ENCODE results near the gene RNF208.

DNA sequence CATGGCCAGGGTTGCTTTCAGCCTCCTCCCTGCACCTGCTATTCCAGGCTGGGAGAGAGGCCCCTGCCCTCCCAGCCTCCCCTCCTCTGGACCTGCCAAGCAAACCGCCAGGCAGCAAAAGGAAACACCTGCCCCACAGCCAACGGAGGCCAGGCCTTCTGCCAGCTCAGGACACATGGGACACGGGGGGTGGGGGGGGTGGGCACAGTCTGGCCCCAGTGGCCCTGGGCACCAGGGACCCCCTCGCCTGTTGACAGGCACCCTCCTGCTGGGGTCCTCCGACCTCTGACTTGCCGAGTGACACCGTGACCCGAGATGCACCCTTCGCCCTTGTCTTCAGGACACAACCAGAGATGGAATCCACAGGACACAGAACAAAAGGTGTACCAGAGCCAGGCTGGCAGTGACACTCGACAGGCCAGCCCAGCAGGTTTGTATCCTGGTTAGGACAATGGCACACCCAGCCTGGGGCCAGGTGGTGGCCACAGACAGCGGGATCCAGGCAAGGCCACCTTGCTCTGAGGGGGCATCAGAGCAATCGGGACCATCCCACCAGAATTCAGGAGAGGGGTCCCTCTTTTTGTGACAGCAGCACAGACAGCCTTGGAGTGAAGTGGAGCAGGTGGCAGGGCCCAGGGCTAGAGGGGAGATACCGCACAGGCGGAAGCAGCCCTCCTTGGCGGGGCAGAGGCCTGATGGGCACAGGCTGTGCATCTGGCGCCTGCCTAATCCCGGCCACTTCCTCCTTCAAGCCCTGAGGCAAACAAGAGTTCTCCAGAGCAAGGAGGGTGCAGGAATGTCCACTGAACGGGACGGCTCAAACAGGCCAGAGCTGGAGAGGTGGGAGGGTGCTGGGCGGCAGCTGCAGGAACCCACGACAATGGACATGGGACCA lies 48.9 kb downstream of the RNF208 start:
- TF ChIP-seq, protein P1, sequence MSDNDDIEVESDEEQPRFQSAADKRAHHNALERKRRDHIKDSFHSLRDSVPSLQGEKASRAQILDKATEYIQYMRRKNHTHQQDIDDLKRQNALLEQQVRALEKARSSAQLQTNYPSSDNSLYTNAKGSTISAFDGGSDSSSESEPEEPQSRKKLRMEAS (IDR thresholded peaks at IDR 0.05): no peak
- TF ChIP-seq NFIC (IDR thresholded peaks at IDR 0.05): no peak
- TF ChIP-seq TAF1 (IDR thresholded peaks at IDR 0.05; ENCODE audit: low read depth): peak; percentile 26; the same call in 1 of the 2 replicates
- no peak for TF ChIP-seq EGR1 (IDR thresholded peaks at IDR 0.05)
